Mesodermal cell (in vitro differentiated cells): ENCODE measurements around the gene ASTN2.
A peak's percentile ranks its signal among the peaks of the same experiment; 100 is the strongest.

Experiments
- H3K27ac ChIP-seq: 2 replicates; pipeline ENCODE4 v1.7.0; 2013; ENCODE audit warnings: mild to moderate bottlenecking, low read depth, low read length, moderate library complexity; ENCODE audit not compliant: severe bottlenecking
- H3K36me3 ChIP-seq: 2 replicates; pipeline ENCODE4 v1.7.1; 2013; ENCODE audit warnings: mild to moderate bottlenecking, low read length, moderate library complexity; ENCODE audit not compliant: control insufficient read depth, insufficient read depth
- H3K4me1 ChIP-seq: one replicate; pipeline ENCODE4 v1.7.1; 2013; ENCODE audit warnings: mild to moderate bottlenecking, low read length; ENCODE audit not compliant: insufficient read depth, control insufficient read depth, poor library complexity, severe bottlenecking
- H3K4me3 ChIP-seq: 2 replicates; pipeline ENCODE4 v1.7.0; 2013; ENCODE audit warnings: low read length, control low read depth, mild to moderate bottlenecking; ENCODE audit not compliant: insufficient read depth, poor library complexity, severe bottlenecking; ENCODE audit errors: extremely low read depth
- H3K9me3 ChIP-seq: 2 replicates; pipeline ENCODE4 v1.7.1; 2013; ENCODE audit warnings: mild to moderate bottlenecking, low read length, moderate library complexity; ENCODE audit not compliant: control insufficient read depth
- WGBS, 2 experiments: methylation state at CpG; one replicate each; pipeline ENCODE4 v1.1.5; 2013; ENCODE audit warnings: missing lambda C conversion rate in 2 of 2; ENCODE audit not compliant: insufficient coverage in 2 of 2; 5-methylcytosine and 5-hydroxymethylcytosine counted together

The ASTN2 gene

GRCh38 chr9:117444501-117444900, 29.6 kb upstream of the ASTN2 start:
- Histone ChIP-seq H3K4me1 (no peaks in the 10 kb centered on the region), H3K27ac (no peak overlapping the region), H3K4me3 (no peak overlapping the region), H3K36me3 (no peaks in the 10 kb centered on the region), H3K9me3 (no peaks in the 10 kb centered on the region)
- 72 to 80% methylated on average over 2 to 4 of the region's 4 CpGs for WGBS, 2 experiments

GRCh38 chr9:117437283-117437682, 22.4 kb upstream of the ASTN2 start:
- H3K9me3 ChIP-seq, result no peaks in the 10 kb centered on the region
- H3K36me3 ChIP-seq, result no peaks in the 10 kb centered on the region
- WGBS, 2 experiments, result 84 to 87% methylated on average over 5 of the region's 6 CpGs
- H3K4me1 ChIP-seq, result no peaks in the 10 kb centered on the region
- H3K4me3 ChIP-seq, result no peak overlapping the region
- no peak overlapping the region for H3K27ac ChIP-seq

GRCh38 chr9:117435630-117436261, 20.9 kb upstream of the ASTN2 start:
- 100% methylated on average over 1 to 2 of the region's 4 CpGs for WGBS, 2 experiments
- Histone ChIP-seq H3K4me3 (no peak overlapping the region), H3K36me3 (no peaks in the 10 kb centered on the region), H3K27ac (no peak overlapping the region), H3K9me3 (no peaks in the 10 kb centered on the region), H3K4me1 (no peaks in the 10 kb centered on the region)

- no peak overlapping the region for H3K27ac ChIP-seq
- H3K4me1 ChIP-seq, result no peaks in the 10 kb centered on the region
- no peak overlapping the region for H3K4me3 ChIP-seq
- no peaks in the 10 kb centered on the region for H3K9me3 ChIP-seq
- no peaks in the 10 kb centered on the region for H3K36me3 ChIP-seq
Measured at GRCh38 chr9:117434566-117434965, 19.7 kb upstream of the ASTN2 start.

- Histone ChIP-seq H3K4me1 (no peaks in the 10 kb centered on the region), H3K9me3 (no peaks in the 10 kb centered on the region), H3K4me3 (no peak overlapping the region), H3K27ac (no peak overlapping the region), H3K36me3 (no peaks in the 10 kb centered on the region)
- 80% methylated on average over 2 of the region's 2 CpGs; no CpG with 5 or more reads in 1 of the 2 experiments for WGBS, 2 experiments
Measured at GRCh38 chr9:117430813-117431212, 16.0 kb upstream of the ASTN2 start.

GRCh38 chr9:117427357-117427913, 12.6 kb upstream of the ASTN2 start:
- Histone ChIP-seq H3K27ac (no peak overlapping the region), H3K4me3 (no peak overlapping the region), H3K4me1 (no peaks in the 10 kb centered on the region), H3K36me3 (no peaks in the 10 kb centered on the region), H3K9me3 (no peaks in the 10 kb centered on the region)
- WGBS, 2 experiments, result 90 to 92% methylated on average over 3 of the region's 3 CpGs

- no peaks in the 10 kb centered on the region for H3K36me3 ChIP-seq
- WGBS, 2 experiments, result 44% methylated on average over 1 of the region's 3 CpGs; no CpG with 5 or more reads in 1 of the 2 experiments
- no peaks in the 10 kb centered on the region for H3K9me3 ChIP-seq
- no peak overlapping the region for H3K27ac ChIP-seq
- H3K4me3 ChIP-seq, result no peak overlapping the region
- H3K4me1 ChIP-seq, result no peaks in the 10 kb centered on the region
Measured at GRCh38 chr9:117425566-117425965, 10.7 kb upstream of the ASTN2 start.

- H3K27ac ChIP-seq, result no peak overlapping the region
- no CpG with 5 or more reads among the region's 1 CpG for WGBS, 2 experiments
- H3K9me3 ChIP-seq, result no peaks in the 10 kb centered on the region
- no peak overlapping the region for H3K4me3 ChIP-seq
- H3K4me1 ChIP-seq, result no peaks in the 10 kb centered on the region
- H3K36me3 ChIP-seq, result no peaks in the 10 kb centered on the region
Measured at GRCh38 chr9:117424291-117424690, 9.4 kb upstream of the ASTN2 start.

- no CpG with 5 or more reads among the region's 1 CpG for WGBS, 2 experiments
- Histone ChIP-seq H3K36me3 (no peaks in the 10 kb centered on the region), H3K9me3 (no peaks in the 10 kb centered on the region)
Measured at GRCh38 chr9:117418111-117418510, 3.3 kb upstream of the ASTN2 start.

GRCh38 chr9:117416856-117417255, 2.0 kb upstream of the ASTN2 start:
- H3K9me3 ChIP-seq, result no peaks in the 10 kb centered on the region
- 96 to 100% methylated on average over 2 of the region's 2 CpGs for WGBS, 2 experiments
- no peak overlapping the region for H3K27ac ChIP-seq

More at GRCh38 chr9:117418111-117418510, 3.3 kb upstream of the ASTN2 start:
- no peak overlapping the region for H3K4me3 ChIP-seq
- H3K27ac ChIP-seq, result no peak overlapping the region
- peaks cover 8% of the 10 kb centered on the region for H3K4me1 ChIP-seq

GRCh38 chr9:117415358-117415914, 579 bp upstream of the ASTN2 start:
- Histone ChIP-seq H3K27ac (no peak overlapping the region), H3K36me3 (no peaks in the 10 kb centered on the region), H3K4me1 (peaks cover 8% of the 10 kb centered on the region), H3K9me3 (no peaks in the 10 kb centered on the region), H3K4me3 (peak overlapping the region; percentile 51)
- 3 to 12% methylated on average over 11 to 12 of the region's 13 CpGs for WGBS, 2 experiments

More at GRCh38 chr9:117416856-117417255, 2.0 kb upstream of the ASTN2 start:
- Histone ChIP-seq H3K4me1 (peaks cover 8% of the 10 kb centered on the region), H3K36me3 (no peaks in the 10 kb centered on the region), H3K4me3 (no peak overlapping the region)
